SK-N-SH (cell line): Measurements from ENCODE around the gene DENND6B. TPM values are rescaled to one million over a fixed set of nuclear protein-coding genes. Genes with fewer than 3 reads are reported as not detected.

ENCODE experiments used
- CTCF ChIA-PET: fragments of 300-600, 350-600 bp; formaldehyde crosslinking; extraction: SDS; loops from one replicate; lab custom pipeline; 2021; lab: Yijun Ruan, JAX
- POLR2A ChIA-PET: fragments of 350-600 bp; sonication (Branson Sonifier 250); formaldehyde crosslinking; extraction: SDS; loops from one replicate; lab custom pipeline; 2020; ENCODE audit warnings: antibody characterized with exemption, inconsistent platforms; lab: Yijun Ruan, JAX
- DNase-seq: peaks from one replicate; pipeline ENCODE4 v3.0.0; 2012
- H2AFZ ChIP-seq: fragments of 200-600 bp; sonication (generic); 2 replicates; pipeline ENCODE4 v1.8.1; 2016; ENCODE audit warnings: antibody characterized with exemption, mild to moderate bottlenecking, low read depth
- H3F3A ChIP-seq: fragments of 200-600 bp; sonication (generic); replicated peaks from 2 replicates; pipeline ENCODE3; 2016; ENCODE audit warnings: antibody characterized with exemption, mild to moderate bottlenecking; ENCODE audit not compliant: insufficient read depth
- H3K27ac ChIP-seq, 2 experiments: fragments of 200-500 bp in 1 of 2; fragments of 200-600 bp in 1 of 2; sonication (Bioruptor generic) in 1 of 2; sonication (generic), shearing (Covaris generic) in 1 of 2; 2 replicates each; pipeline versions ENCODE4 v1.5.1 to v1.6.1; 2014 to 2016; ENCODE audit warnings: low read depth in 2 of 2, inconsistent platforms in 1 of 2, low read length in 1 of 2, mild to moderate bottlenecking in 1 of 2, mixed read lengths in 1 of 2
- H3K27me3 ChIP-seq: fragments of 200-600 bp; sonication (generic), shearing (Covaris generic); 2 replicates; pipeline ENCODE4 v1.6.1; 2016; ENCODE audit warnings: mixed run types; ENCODE audit not compliant: insufficient read depth
- H3K36me3 ChIP-seq, 2 experiments: fragments of 200-500 bp in 1 of 2; fragments of 200-600 bp in 1 of 2; sonication (Bioruptor generic) in 1 of 2; sonication (generic) in 1 of 2; replicated peaks in 1 of 2; 2 replicates each; pipeline versions ENCODE3 to v1.5.1; 2014 to 2016; ENCODE audit warnings: low read length in 1 of 2, mild to moderate bottlenecking in 1 of 2; ENCODE audit not compliant: insufficient read depth in 2 of 2, control insufficient read depth in 1 of 2
- H3K4me1 ChIP-seq, 2 experiments: fragments of 200-500 bp in 1 of 2; fragments of 200-600 bp in 1 of 2; sonication (Bioruptor generic) in 1 of 2; sonication (generic), shearing (Covaris generic) in 1 of 2; 2 replicates each; pipeline versions ENCODE4 v1.5.1 to v1.6.1; 2014 to 2016; ENCODE audit warnings: low read depth in 1 of 2, low read length in 1 of 2, mixed run types in 1 of 2; ENCODE audit not compliant: insufficient read depth in 2 of 2, control insufficient read depth in 1 of 2
- H3K4me2 ChIP-seq: fragments of 200-600 bp; sonication (generic), shearing (Covaris generic); 2 replicates; pipeline ENCODE4 v1.6.1; 2017; ENCODE audit warnings: mixed run types
- H3K4me3 ChIP-seq, 2 experiments: fragments of 200-500 bp in 1 of 2; fragments of 200-600 bp in 1 of 2; sonication (Bioruptor generic) in 1 of 2; sonication (generic), shearing (Covaris generic) in 1 of 2; 2 replicates each; pipeline versions ENCODE4 v1.5.1 to v1.8.1; 2014 to 2016; ENCODE audit warnings: low read depth in 2 of 2, inconsistent platforms in 1 of 2, low read length in 1 of 2, mild to moderate bottlenecking in 1 of 2, mixed read lengths in 1 of 2, moderate library complexity in 1 of 2
- H3K79me2 ChIP-seq: fragments of 200-600 bp; sonication (generic); 2 replicates; pipeline ENCODE4 v1.8.1; 2017; ENCODE audit warnings: mild to moderate bottlenecking; ENCODE audit not compliant: insufficient read depth
- H3K9ac ChIP-seq: fragments of 200-600 bp; sonication (generic); 2 replicates; pipeline ENCODE4 v1.6.1; 2017; ENCODE audit warnings: mixed run types
- H3K9me2 ChIP-seq: fragments of 200-600 bp; sonication (generic); 2 replicates; pipeline ENCODE4 v1.6.1; 2017; ENCODE audit warnings: mixed run types
- H3K9me3 ChIP-seq: fragments of 200-600 bp; sonication (generic); 2 replicates; pipeline ENCODE4 v1.6.1; 2017; ENCODE audit warnings: mixed run types, mild to moderate bottlenecking, moderate library complexity
- H4K20me1 ChIP-seq: fragments of 200-600 bp; sonication (generic); 2 replicates; pipeline ENCODE4 v1.6.1; 2017; ENCODE audit warnings: mild to moderate bottlenecking, mixed run types; ENCODE audit not compliant: insufficient read depth
- EP300 ChIP-seq, 2 experiments: IDR thresholded peaks; 2 replicates each; pipeline versions ENCODE4 v1.4.0 to v1.6.1; 2012; ENCODE audit warnings: borderline replicate concordance in 1 of 2, low read depth in 1 of 2, low read length in 1 of 2
- EZH2phosphoT487 ChIP-seq: fragments of 200-600 bp; sonication (generic); IDR thresholded peaks from 2 replicates; pipeline ENCODE4 v1.6.1; 2017; ENCODE audit warnings: low read depth, mixed run types, mild to moderate bottlenecking, antibody characterized with exemption, moderate library complexity, borderline replicate concordance
- GABPA ChIP-seq: IDR thresholded peaks from 2 replicates; pipeline ENCODE4 v1.4.0; 2012; ENCODE audit warnings: low read depth, mild to moderate bottlenecking
- MXI1 ChIP-seq: IDR thresholded peaks from 2 replicates; pipeline ENCODE4 v1.6.1; 2012; ENCODE audit warnings: mild to moderate bottlenecking, low read depth, low read length, improper control_type of control experiment
- NFIC ChIP-seq: IDR thresholded peaks from 2 replicates; pipeline ENCODE4 v1.4.0; 2012; ENCODE audit warnings: borderline replicate concordance
- POLR2AphosphoS5 ChIP-seq: IDR thresholded peaks from 2 replicates; pipeline ENCODE4 v1.6.1; 2012; ENCODE audit warnings: low read depth, low read length
- REST ChIP-seq: IDR thresholded peaks from 2 replicates; pipeline ENCODE4 v1.6.1; 2012; ENCODE audit warnings: mild to moderate bottlenecking, low read depth, low read length, moderate library complexity
- RXRA ChIP-seq: IDR thresholded peaks from 2 replicates; pipeline ENCODE4 v1.4.0; 2012; ENCODE audit warnings: low read depth, mild to moderate bottlenecking, borderline replicate concordance
- SIN3A ChIP-seq: IDR thresholded peaks from 2 replicates; pipeline ENCODE4 v1.6.1; 2012; ENCODE audit warnings: low read depth, mild to moderate bottlenecking, low read length, moderate library complexity, borderline replicate concordance
- SMC3 ChIP-seq: IDR thresholded peaks from 2 replicates; pipeline ENCODE4 v1.6.1; 2012; ENCODE audit warnings: low read depth, low read length, improper control_type of control experiment
- TCF12 ChIP-seq: IDR thresholded peaks from 2 replicates; pipeline ENCODE4 v1.4.0; 2012
- TEAD4 ChIP-seq: IDR thresholded peaks from 2 replicates; pipeline ENCODE4 v1.4.0; 2012; ENCODE audit warnings: mild to moderate bottlenecking, borderline replicate concordance; ENCODE audit not compliant: insufficient read depth
- YY1 ChIP-seq: IDR thresholded peaks from 2 replicates; pipeline ENCODE4 v1.4.0; 2012; ENCODE audit warnings: low read depth, mild to moderate bottlenecking
- whole genome bisulfite sequencing: methylation state at CpG from one replicate; pipeline ENCODE4 v1.1.6; 2017; ENCODE audit warnings: low lambda C conversion rate; 5-methylcytosine and 5-hydroxymethylcytosine counted together
- polyA plus RNA-seq, 3 experiments: library from polyadenylated mRNA; depleted of rRNA; stranded (reverse); fragments of >200 nt; gene quantifications; 2 replicates each; pipeline ENCODE4 v1.2.3, GENCODE V29; 2012

The DENND6B gene
- polyA plus RNA-seq, 1 of the 3 experiments (the other 2 are of a cell fraction), result 5.6 TPM

- TF ChIP-seq REST (no peak), RXRA (no peak), GABPA (no peak), YY1 (no peak), TEAD4 (no peak), EZH2phosphoT487 (no peak), SMC3 (no peak), MXI1 (no peak), EP300 (IDR thresholded peaks at IDR 0.05; ENCODE audit: borderline replicate concordance in 1 of 2, low read depth in 1 of 2, low read length in 1 of 2) (no peak)
Measured at GRCh38 chr22:50294319-50294656, 32.5 kb downstream of the DENND6B start (continued).

GRCh38 chr22:50293441-50294318 is 33.1 kb downstream of the DENND6B start:
- no peaks in the 10 kb centered on the region for H3K9me2 ChIP-seq
- no peaks in the 10 kb centered on the region for H3K27me3 ChIP-seq
- H3K9me3 ChIP-seq, result no peaks in the 10 kb centered on the region
- peak overlapping the region; percentile 63 to 80 for H3K27ac ChIP-seq
- H3K79me2 ChIP-seq, result peaks cover 100% of the 10 kb centered on the region
- peak overlapping the region; percentile 84 for H3K4me2 ChIP-seq
- H4K20me1 ChIP-seq, result peaks cover 98% of the 10 kb centered on the region
- peaks cover 6 to 22% of the 10 kb centered on the region in 2 experiments; a peak in 3 of 4 replicates for H3K4me1 ChIP-seq
- ChIA-PET CTCF (interaction anchor here (0.7 to 2.6 kb wide), 7 partner anchors 9 to 53 kb away, joined by 3 to 12 read pairs (median 3); no protein-coding TSS in a partner anchor), POLR2A (no interaction called here)
- no peak for TF ChIP-seq SIN3A
- 0 out of 2 replicates have a peak, but pooled peaks have one; percentile 15 for TF ChIP-seq POLR2AphosphoS5
- TF ChIP-seq YY1, result no peak
- TF ChIP-seq NFIC, result peak; percentile 40; the same call in 1 of the 2 replicates
- peak in 1 of 2 experiments; percentile 57; a peak in 1 of 4 replicates for TF ChIP-seq EP300 (IDR thresholded peaks at IDR 0.05; ENCODE audit: borderline replicate concordance in 1 of 2, low read depth in 1 of 2, low read length in 1 of 2)
- peak; percentile 72 for TF ChIP-seq TCF12
- peak; percentile 99 for TF ChIP-seq TEAD4
- TF ChIP-seq, all 33 proteins: peak for 5
- Histone ChIP-seq H3K36me3 (peaks cover 10 to 23% of the 10 kb centered on the region in 2 experiments), H3K9ac (peak overlapping the region; percentile 68; the same call in 1 of the 2 replicates), H2AFZ (no peak overlapping the region), H3K4me3 (peak overlapping the region; percentile 17 to 49; a peak in 2 of 4 replicates), H3F3A (peaks cover 13% of the 10 kb centered on the region)
- 62% methylated on average over 6 of the region's 42 CpGs for WGBS
- peak; percentile 60 for DNase-seq
